Endothelial cell of umbilical vein (primary cell): ENCODE data around the gene RBFOX1. TPM values are rescaled to one million over a fixed set of nuclear protein-coding genes. Genes with fewer than 3 reads are reported as not detected.

Source experiments
- BruUV-seq: library from RNA; stranded (reverse); fragments of 400-500 nt; replicated peaks from 2 replicates; lab custom pipeline; 2021; lab: Mats Ljungman, UMichigan
- CTCF ChIA-PET: fragments of 300-600, 350-600 bp; sonication (Branson Sonifier 250); formaldehyde crosslinking; loops from one replicate; lab custom pipeline; 2021; ENCODE audit warnings: antibody characterized with exemption, inconsistent platforms; lab: Charles Lee
- POLR2A ChIA-PET: fragments of 300-600, 350-600 bp; sonication (Branson Sonifier 250); formaldehyde crosslinking; loops from one replicate; lab custom pipeline; 2021; ENCODE audit warnings: antibody characterized with exemption, inconsistent platforms; lab: Charles Lee
- DNase-seq: peaks from one replicate; pipeline ENCODE4 v3.0.0-alpha.2; 2011; ENCODE audit warnings: low read depth, low spot score
- FAIRE-seq: peaks from 2 replicates; lab custom pipeline; 2011; peaks lifted over from hg19 to GRCh38; lab: Jason Lieb, UNC
- H2AFZ ChIP-seq: 2 replicates; pipeline ENCODE4 v1.6.0; 2012; ENCODE audit warnings: low read depth, low read length, control low read depth, inconsistent platforms
- H3K27ac ChIP-seq: 2 replicates; pipeline ENCODE4 v1.5.1; 2011; ENCODE audit warnings: low read depth, mild to moderate bottlenecking, control low read depth, low read length, moderate library complexity; ENCODE audit not compliant: insufficient read depth
- H3K27me3 ChIP-seq, 2 experiments: 2 replicates each; pipeline versions ENCODE4 v1.6.0 to v1.6.1; 2011; ENCODE audit warnings: low read length in 2 of 2, mixed read lengths in 1 of 2; ENCODE audit not compliant: control insufficient read depth in 2 of 2, insufficient read depth in 2 of 2
- H3K36me3 ChIP-seq, 2 experiments: 2 replicates in 1 of 2; 3 replicates in 1 of 2; pipeline ENCODE4 v1.5.1; 2011; ENCODE audit warnings: low read length in 2 of 2, mild to moderate bottlenecking in 1 of 2, moderate library complexity in 1 of 2; ENCODE audit not compliant: control insufficient read depth in 2 of 2, insufficient read depth in 2 of 2; ENCODE audit errors: extremely low read depth in 1 of 2
- H3K4me1 ChIP-seq: 3 replicates; pipeline ENCODE4 v1.5.1; 2011; ENCODE audit warnings: mild to moderate bottlenecking, low read length; ENCODE audit not compliant: control insufficient read depth, insufficient read depth; ENCODE audit errors: extremely low read depth
- H3K4me2 ChIP-seq: 2 replicates; pipeline ENCODE4 v1.6.1; 2011; ENCODE audit warnings: low read length, control low read depth, mixed read lengths; ENCODE audit not compliant: insufficient read depth
- H3K4me3 ChIP-seq, 3 experiments: fragments of 200-600 bp in 1 of 3; sonication (generic), shearing (Covaris generic) in 1 of 3; replicated peaks in 1 of 3; 2 replicates each; pipeline ENCODE4 v1.5.1; 2011 to 2016; ENCODE audit warnings: control low read depth in 3 of 3, low read length in 3 of 3, mild to moderate bottlenecking in 2 of 3, inconsistent platforms in 1 of 3, low read depth in 1 of 3, moderate library complexity in 1 of 3; ENCODE audit not compliant: insufficient read depth in 1 of 3
- H3K79me2 ChIP-seq: 2 replicates; pipeline ENCODE4 v1.6.0; 2012; ENCODE audit warnings: low read length, inconsistent platforms; ENCODE audit not compliant: control insufficient read depth, insufficient read depth
- H3K9ac ChIP-seq: replicated peaks from 2 replicates; pipeline ENCODE3; 2011; ENCODE audit warnings: low read length, control low read depth; ENCODE audit not compliant: insufficient read depth; ENCODE audit errors: extremely low read depth
- H3K9me1 ChIP-seq: replicated peaks from 3 replicates; pipeline ENCODE4 v1.6.0; 2011; ENCODE audit warnings: mild to moderate bottlenecking, low read length; ENCODE audit not compliant: control insufficient read depth, insufficient read depth; ENCODE audit errors: extremely low read depth
- H3K9me3 ChIP-seq: replicated peaks from 2 replicates; pipeline ENCODE4 v1.5.1; 2012; ENCODE audit warnings: low read length, inconsistent platforms; ENCODE audit not compliant: control insufficient read depth, insufficient read depth
- H4K20me1 ChIP-seq: replicated peaks from 2 replicates; pipeline ENCODE3; 2011; ENCODE audit warnings: mild to moderate bottlenecking, low read length; ENCODE audit not compliant: control insufficient read depth, insufficient read depth; ENCODE audit errors: extremely low read depth
- CTCF ChIP-seq, 2 donors: IDR thresholded peaks; 1 replicate in 1 of 2; 2 replicates in 1 of 2; pipeline ENCODE4 v1.5.1; 2011; ENCODE audit warnings: low read length in 2 of 2, mild to moderate bottlenecking in 2 of 2, moderate library complexity in 2 of 2, control low read depth in 1 of 2, inconsistent platforms in 1 of 2, low read depth in 1 of 2; ENCODE audit not compliant: insufficient read depth in 1 of 2; ENCODE audit errors: extremely low read depth in 1 of 2
- EZH2 ChIP-seq: IDR thresholded peaks from 2 replicates; pipeline ENCODE4 v1.6.1; 2012; ENCODE audit warnings: borderline replicate concordance, low read depth, mild to moderate bottlenecking, moderate library complexity, low read length, inconsistent platforms; ENCODE audit not compliant: severe bottlenecking
- FOS ChIP-seq: IDR thresholded peaks from 2 replicates; pipeline ENCODE4 v1.6.1; 2011; ENCODE audit warnings: mild to moderate bottlenecking, low read length, moderate library complexity, borderline replicate concordance; ENCODE audit not compliant: insufficient read depth
- GATA2 ChIP-seq: IDR thresholded peaks from 2 replicates; pipeline ENCODE4 v1.7.0; 2011; ENCODE audit warnings: low read depth, mild to moderate bottlenecking, moderate library complexity, mixed read lengths, low read length; ENCODE audit not compliant: insufficient read length, insufficient read depth
- JUN ChIP-seq: IDR thresholded peaks from 2 replicates; pipeline ENCODE4 v1.6.1; 2011; ENCODE audit warnings: borderline replicate concordance, low read depth; ENCODE audit not compliant: insufficient read length, insufficient read depth
- MAX ChIP-seq: IDR thresholded peaks from 2 replicates; pipeline ENCODE4 v1.6.1; 2011; ENCODE audit not compliant: insufficient read depth, insufficient read length
- MYC ChIP-seq: IDR thresholded peaks from one replicate; pipeline ENCODE4 v1.6.1; 2011; ENCODE audit warnings: mild to moderate bottlenecking, low read depth, low read length
- POLR2A ChIP-seq: IDR thresholded peaks from 2 replicates; pipeline ENCODE4 v1.6.1; 2012; ENCODE audit warnings: low read depth, mild to moderate bottlenecking, control low read depth, low read length
- POLR2AphosphoS5 ChIP-seq: IDR thresholded peaks from 2 replicates; pipeline ENCODE4 v1.6.1; 2012; ENCODE audit warnings: low read depth, mild to moderate bottlenecking, control low read depth, low read length, moderate library complexity; ENCODE audit not compliant: insufficient read depth
- dilution Hi-C: fragments of 300-500 bp; cut with MboI; formaldehyde crosslinking; loops from one replicate; pipeline ENCODE4 v1.15.0; 2019; ENCODE audit warnings: low sequenced_read_pairs; ENCODE audit not compliant: extremely low pct_ligation_motif_present
- intact Hi-C: fragments of 100-400 bp; cut with micrococcal nuclease; formaldehyde crosslinking; loops from one replicate; pipeline ENCODE4 v1.10.0; 2022
- polyA plus RNA-seq, 4 experiments: library from polyadenylated mRNA; depleted of rRNA in 3 of 4; stranded (reverse) in 3 of 4; unstranded in 1 of 4; fragments of >200 nt; gene quantifications; 2 replicates each; pipeline versions ENCODE4 v1.2.1 to v1.2.3, GENCODE V29; 2011 to 2012; ENCODE audit warnings: missing spikeins in 1 of 4
- total RNA-seq: library from RNA; stranded (reverse); gene quantifications from 2 replicates; pipeline ENCODE4 v1.2.3, GENCODE V29; 2021

Gene RBFOX1
- total and polyA plus RNA-seq, 2 donors (not counting 3 experiments of a cell fraction or from before 2014, with no cell fraction given) = not detected

DNA sequence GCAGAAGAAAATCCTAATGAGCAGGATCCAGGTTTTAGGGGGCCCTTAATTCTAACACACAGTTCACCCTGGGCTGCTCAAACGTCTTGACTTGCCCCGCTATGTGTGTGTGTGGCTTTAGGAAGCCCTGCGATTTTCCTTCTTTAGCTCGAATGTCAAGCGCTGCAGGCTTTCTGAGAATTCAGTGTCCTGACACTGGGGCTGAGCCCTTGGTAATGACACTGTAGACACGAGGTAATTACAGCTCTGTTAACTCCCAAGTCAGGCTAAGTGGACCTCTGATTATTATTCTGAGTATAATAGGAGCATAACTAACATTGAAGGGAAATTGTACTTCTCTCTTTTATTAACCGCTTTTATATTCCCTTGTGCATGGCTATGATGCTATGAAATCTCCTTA, 202.1 kb downstream of the RBFOX1 start:
- Histone ChIP-seq H3K36me3 (no peaks in the 10 kb centered on the region), H3K4me1 (no peaks in the 10 kb centered on the region), H2AFZ (no peak overlapping the region), H3K27ac (no peak overlapping the region), H3K27me3 (no peaks in the 10 kb centered on the region), H3K4me3 (no peak overlapping the region), H4K20me1 (no peaks in the 10 kb centered on the region), H3K9ac (no peak overlapping the region), H3K9me3 (peaks cover 5% of the 10 kb centered on the region), H3K79me2 (no peaks in the 10 kb centered on the region), H3K9me1 (no peaks in the 10 kb centered on the region), H3K4me2 (no peak overlapping the region)
- ChIA-PET POLR2A (no interaction called here), CTCF (no interaction called here)
- dilution Hi-C loops (no loop called here), intact Hi-C loops (no loop called here)
- BruUV-seq = no TSS peak
- no peak for TF ChIP-seq MAX
- TF ChIP-seq POLR2A = no peak
- TF ChIP-seq MYC = no peak
- TF ChIP-seq EZH2 = no peak
- no peak for TF ChIP-seq POLR2AphosphoS5
- TF ChIP-seq CTCF (IDR thresholded peaks at IDR 0.05; ENCODE audit: extremely low read depth in 1 of 2, insufficient read depth in 1 of 2, low read depth in 1 of 2, low read length in 2 of 2) = no peak
- TF ChIP-seq FOS = no peak
- no peak for TF ChIP-seq JUN
- TF ChIP-seq GATA2 = no peak
- DNase-seq (no peak), FAIRE-seq (no peak)
